Adrenal gland (tissue), 5 donors: ENCODE measurements around the gene ZGLP1.

Source experiments
- CTCF ChIP-seq, 6 experiments: fragments of 450-650 bp in 4 of 6; fragments of 200-600 bp in 2 of 6; sonication (generic) in 1 of 6; IDR thresholded peaks; 1 replicate in 5 of 6; 2 replicates in 1 of 6; pipeline versions ENCODE4 v1.5.1 to v1.8.0; 2016 to 2021; ENCODE audit warnings: antibody characterized with exemption in 6 of 6, mild to moderate bottlenecking in 2 of 6, moderate library complexity in 1 of 6
- POLR2A ChIP-seq, 2 donors: fragments of 450-650 bp; IDR thresholded peaks; one replicate each; pipeline ENCODE4 v1.6.1; 2017; ENCODE audit warnings: antibody characterized with exemption in 2 of 2, mild to moderate bottlenecking in 2 of 2, moderate library complexity in 1 of 2
- donor health status: DM: no; HTN: no; CAD: no.

- TF ChIP-seq CTCF (IDR thresholded peaks at IDR 0.05) (no peak), POLR2A (IDR thresholded peaks at IDR 0.05) (no peak)
These were observed 35.2 kb upstream of the ZGLP1 start for GRCh38 chr19:10344780-10345179.
